HG03457 (cell line): Measurements from ENCODE around the gene DCTN4.
"Not testable (repeated sequence)": the region's sequence is repeated elsewhere in the genome, so short reads cannot be mapped to it uniquely, and the experiment has no call there.

Experiments
- ATAC-seq: cut with Tn5 transposase; IDR thresholded peaks from one replicate; pipeline ENCODE4 v1.9.1; 2021; ENCODE audit warnings: moderate number of reproducible peaks; ENCODE audit not compliant: unreplicated experiment

DCTN4 gene

GRCh38 chr5:150778517-150779396, 19.9 kb upstream of the DCTN4 start, which contains the start of gene SMIM3:
SMIM3 (plus strand) TSS chr5:150778757; CDS start chr5:150795441, 16,684 bp downstream.
- ATAC-seq = peak; percentile 21

GRCh38 chr5:150778088-150778516, 19.3 kb upstream of the DCTN4 start:
- ATAC-seq = no peak

- no peak for ATAC-seq
These were observed 18.9 kb upstream of the DCTN4 start for GRCh38 chr5:150777685-150778084.

- ATAC-seq = no peak
These were observed 15.3 kb upstream of the DCTN4 start for GRCh38 chr5:150774145-150774544.

GRCh38 chr5:150771034-150771795, 12.4 kb upstream of the DCTN4 start:
- ATAC-seq = no peak

- ATAC-seq = no peak
These were observed 7.4 kb upstream of the DCTN4 start for GRCh38 chr5:150766251-150766650.

- no peak for ATAC-seq
These were observed 7.0 kb upstream of the DCTN4 start for GRCh38 chr5:150765799-150766169.

GRCh38 chr5:150765011-150765798, 6.4 kb upstream of the DCTN4 start:
- ATAC-seq = no peak

- no peak for ATAC-seq
These were observed 5.7 kb upstream of the DCTN4 start for GRCh38 chr5:150764530-150764929.

- ATAC-seq = no peak
These were observed 4.4 kb upstream of the DCTN4 start for GRCh38 chr5:150763023-150763769.

GRCh38 chr5:150762211-150762610, 3.4 kb upstream of the DCTN4 start:
- ATAC-seq = no peak

GRCh38 chr5:150759334-150759583, 442 bp upstream of the DCTN4 start:
- ATAC-seq = no peak

GRCh38 chr5:150758203-150758530, 650 bp downstream of the DCTN4 start:
- ATAC-seq = peak; percentile 7

GRCh38 chr5:150757087-150757649, 1.6 kb downstream of the DCTN4 start:
- no peak for ATAC-seq

- no peak for ATAC-seq
These were observed 5.0 kb downstream of the DCTN4 start for GRCh38 chr5:150753863-150754262.

- ATAC-seq = no peak
These were observed 5.4 kb downstream of the DCTN4 start for GRCh38 chr5:150753463-150753862.

- no peak for ATAC-seq
These were observed 7.5 kb downstream of the DCTN4 start for GRCh38 chr5:150751096-150751891.

- no peak for ATAC-seq
These were observed 8.3 kb downstream of the DCTN4 start for GRCh38 chr5:150750469-150750868.

GRCh38 chr5:150743142-150743488, 15.7 kb downstream of the DCTN4 start:
- not testable (repeated sequence) for ATAC-seq
